ENCODE data around the gene FGFR3. TPM values are rescaled to one million over a fixed set of nuclear protein-coding genes. Genes with fewer than 3 reads are reported as not detected.

Gene FGFR3
- total RNA-seq, 2 experiments from 2014 or later: 0.07 to 1.0 TPM

- Mint-ChIP-seq H3K4me1 (ENCODE audit: low read depth) (peaks cover 3% of the 10 kb centered on the region), H3K9me3 (no peaks in the 10 kb centered on the region), H3K27me3 (peaks cover 4% of the 10 kb centered on the region), H3K4me3 (no peak overlapping the region), H3K36me3 (ENCODE audit: low read depth) (no peaks in the 10 kb centered on the region), H3K27ac (no peak overlapping the region)
- no peak for TF ChIP-seq CTCF (IDR thresholded peaks at IDR 0.05)
- intact Hi-C loops (cut with micrococcal nuclease): no loop called here
- POLR2A ChIA-PET: interaction anchor here (0.6 to 1.3 kb wide), 5 partner anchors 7 to 50 kb away, joined by 3 read pairs; no protein-coding TSS in a partner anchor
- no peak for ATAC-seq
- DNase-seq: no peak
- CTCF ChIA-PET: interaction anchor here (2.3 kb wide), 1 partner anchor 24 kb away, joined by 8 read pairs; no protein-coding TSS in a partner anchor
Observed at GRCh38 chr4:1772853-1773538, 20.1 kb upstream of the FGFR3 start.

DNA sequence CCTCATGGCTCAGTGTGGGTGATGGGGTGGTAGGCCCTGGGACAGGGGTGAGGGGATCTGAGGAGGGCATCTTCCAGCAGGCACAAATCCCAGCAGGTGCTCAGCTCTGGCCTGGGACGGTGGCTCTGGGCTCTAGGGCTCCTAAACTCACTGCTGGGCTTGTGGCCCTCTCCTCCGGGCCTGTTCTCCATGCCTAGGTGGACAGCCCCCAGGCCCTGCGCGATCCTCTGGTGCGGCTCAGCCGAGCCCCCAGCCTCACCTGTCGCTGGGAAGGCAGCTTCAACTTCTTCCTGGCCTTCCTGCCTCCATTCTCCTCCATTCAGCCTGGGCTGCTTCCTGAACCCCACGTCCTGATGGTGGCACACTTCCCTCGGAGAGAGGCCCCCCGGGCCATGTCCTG is 19.3 kb upstream of the FGFR3 start:
- POLR2A ChIA-PET: interaction anchor here (0.8 to 1.3 kb wide), 4 partner anchors 21 to 51 kb away, joined by 3 read pairs; no protein-coding TSS in a partner anchor
- intact Hi-C loops (cut with micrococcal nuclease): no loop called here
- Mint-ChIP-seq H3K27me3 (no peaks in the 10 kb centered on the region), H3K9me3 (no peaks in the 10 kb centered on the region), H3K4me3 (no peak overlapping the region), H3K4me1 (ENCODE audit: low read depth) (peaks cover 3% of the 10 kb centered on the region), H3K36me3 (ENCODE audit: low read depth) (no peaks in the 10 kb centered on the region), H3K27ac (no peak overlapping the region)
- DNase-seq (no peak), ATAC-seq (no peak)
- TF ChIP-seq CTCF (IDR thresholded peaks at IDR 0.05): no peak
- CTCF ChIA-PET: interaction anchor here (2.3 kb wide), 1 partner anchor 25 kb away, joined by 8 read pairs; no protein-coding TSS in a partner anchor

GRCh38 chr4:1775731-1776500 is 17.2 kb upstream of the FGFR3 start:
- no peak for TF ChIP-seq CTCF (IDR thresholded peaks at IDR 0.05)
- POLR2A ChIA-PET: no interaction called here
- no peak for ATAC-seq
- H3K27me3 Mint-ChIP-seq: no peaks in the 10 kb centered on the region
- DNase-seq: no peak
- H3K9me3 Mint-ChIP-seq: no peaks in the 10 kb centered on the region
- intact Hi-C loops (cut with micrococcal nuclease): no loop called here
- H3K36me3 Mint-ChIP-seq (ENCODE audit: low read depth): no peaks in the 10 kb centered on the region
- CTCF ChIA-PET: interaction anchor here (0.9 kb wide), 1 partner anchor 82 kb away, joined by 3 read pairs; no protein-coding TSS in a partner anchor
- H3K27ac Mint-ChIP-seq: no peak overlapping the region
- H3K4me3 Mint-ChIP-seq: no peak overlapping the region
- H3K4me1 Mint-ChIP-seq (ENCODE audit: low read depth): peaks cover 3% of the 10 kb centered on the region

- Mint-ChIP-seq H3K36me3 (ENCODE audit: low read depth) (no peaks in the 10 kb centered on the region), H3K4me1 (ENCODE audit: low read depth) (peaks cover 3% of the 10 kb centered on the region), H3K27ac (no peak overlapping the region), H3K27me3 (no peaks in the 10 kb centered on the region), H3K4me3 (no peak overlapping the region), H3K9me3 (no peaks in the 10 kb centered on the region)
- intact Hi-C loops (cut with micrococcal nuclease): no loop called here
- POLR2A ChIA-PET: interaction anchor here (0.9 kb wide), 1 partner anchor 79 kb away, joined by 3 read pairs; no protein-coding TSS in a partner anchor
- no peak for TF ChIP-seq CTCF (IDR thresholded peaks at IDR 0.05)
- CTCF ChIA-PET: interaction anchor here (1.7 kb wide), 1 partner anchor 9 kb away, joined by 6 read pairs; no protein-coding TSS in a partner anchor
- ATAC-seq (no peak), DNase-seq (no peak)
Observed at GRCh38 chr4:1776521-1777161, 16.5 kb upstream of the FGFR3 start.
